Activated B cell treated with CpG ODN at 0.5 μM for 24 hours (primary cell): ENCODE data around the gene APOA1. TPM values are rescaled to one million over a fixed set of nuclear protein-coding genes. Genes with fewer than 3 reads are reported as not detected.

Source experiments
- ATAC-seq: fragments of 200-7000 bp; cut with Tn5 transposase; one replicate; pipeline ENCODE4 v1.10.0; 2021; ENCODE audit warnings: low read depth, mild to moderate bottlenecking, moderate library complexity
- CTCF ChIA-PET: fragments of 350-600 bp; sonication (Branson Sonifier 250); formaldehyde crosslinking; loops from one replicate; lab custom pipeline; 2021; ENCODE audit warnings: antibody characterized with exemption; lab: Charles Lee
- POLR2A ChIA-PET: fragments of 350-600 bp; sonication (Branson Sonifier 250); formaldehyde crosslinking; loops from one replicate; lab custom pipeline; 2021; ENCODE audit warnings: antibody characterized with exemption; lab: Charles Lee
- DNase-seq: peaks from one replicate; pipeline ENCODE4 v3.0.0; 2022
- H3K27ac Mint-ChIP-seq: one replicate; pipeline ENCODE4 v1.8.0; 2020; ENCODE audit warnings: mixed read lengths
- H3K27me3 Mint-ChIP-seq: one replicate; pipeline ENCODE4 v1.8.0; 2021; ENCODE audit warnings: mixed read lengths
- H3K36me3 Mint-ChIP-seq: one replicate; pipeline ENCODE4 v1.8.0; 2021; ENCODE audit warnings: low read depth, mixed read lengths
- H3K4me1 Mint-ChIP-seq: one replicate; pipeline ENCODE4 v1.8.0; 2021; ENCODE audit warnings: mixed read lengths
- H3K4me3 Mint-ChIP-seq: one replicate; pipeline ENCODE4 v1.8.0; 2020; ENCODE audit warnings: mild to moderate bottlenecking, mixed read lengths
- H3K9me3 Mint-ChIP-seq: one replicate; pipeline ENCODE4 v1.8.0; 2020; ENCODE audit warnings: mixed read lengths
- intact Hi-C: fragments of 100-400 bp; cut with micrococcal nuclease; formaldehyde crosslinking; loops from one replicate; pipeline ENCODE4 v1.15.1; 2024
- total RNA-seq: library from RNA; stranded (reverse); gene quantifications from 2 replicates; pipeline ENCODE4 v1.2.3, GENCODE V29; 2022
- TF ChIP-seq, protein P1 (sequence below): fragments of 200-600 bp; IDR thresholded peaks from one replicate; pipeline ENCODE4 v1.8.0; 2022; ENCODE audit warnings: antibody characterized with exemption, mild to moderate bottlenecking

Gene APOA1
- total RNA-seq, 1 donor from 2014 or later: 0.31 TPM

DNA sequence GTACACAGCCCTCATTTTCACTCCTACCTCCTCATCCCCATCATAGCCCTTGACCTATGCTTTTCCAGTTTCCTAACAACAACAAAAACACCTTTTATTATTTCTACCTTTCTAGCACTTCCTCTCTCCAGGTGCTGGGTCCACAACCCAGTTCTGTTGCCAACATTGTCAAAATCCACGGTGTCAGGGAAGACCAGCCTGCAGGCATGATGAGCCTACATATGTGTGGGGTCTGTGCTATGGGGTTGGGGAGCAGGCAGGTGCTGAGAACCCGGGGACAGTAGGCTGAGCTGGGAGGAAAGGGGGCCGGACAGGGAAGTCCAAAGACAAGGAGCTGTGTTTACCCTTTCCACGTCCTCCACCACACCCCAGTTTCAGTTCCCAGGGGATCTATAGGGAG is 48.9 kb downstream of the APOA1 start:
- Mint-ChIP-seq H3K27me3 (peaks cover 4% of the 10 kb centered on the region), H3K4me3 (peak overlapping the region; percentile 98), H3K36me3 (peaks cover 43% of the 10 kb centered on the region), H3K4me1 (peaks cover 33% of the 10 kb centered on the region), H3K27ac (peak overlapping the region; percentile 95), H3K9me3 (no peaks in the 10 kb centered on the region)
- POLR2A ChIA-PET: interaction anchor here (1.0 to 3.1 kb wide), 6 partner anchors 14 to 442 kb away, joined by 4 to 52 read pairs (median 7); partner anchors contain the start of genes BUD13 and PAFAH1B2
- no peak for ATAC-seq
- TF ChIP-seq, protein P1, sequence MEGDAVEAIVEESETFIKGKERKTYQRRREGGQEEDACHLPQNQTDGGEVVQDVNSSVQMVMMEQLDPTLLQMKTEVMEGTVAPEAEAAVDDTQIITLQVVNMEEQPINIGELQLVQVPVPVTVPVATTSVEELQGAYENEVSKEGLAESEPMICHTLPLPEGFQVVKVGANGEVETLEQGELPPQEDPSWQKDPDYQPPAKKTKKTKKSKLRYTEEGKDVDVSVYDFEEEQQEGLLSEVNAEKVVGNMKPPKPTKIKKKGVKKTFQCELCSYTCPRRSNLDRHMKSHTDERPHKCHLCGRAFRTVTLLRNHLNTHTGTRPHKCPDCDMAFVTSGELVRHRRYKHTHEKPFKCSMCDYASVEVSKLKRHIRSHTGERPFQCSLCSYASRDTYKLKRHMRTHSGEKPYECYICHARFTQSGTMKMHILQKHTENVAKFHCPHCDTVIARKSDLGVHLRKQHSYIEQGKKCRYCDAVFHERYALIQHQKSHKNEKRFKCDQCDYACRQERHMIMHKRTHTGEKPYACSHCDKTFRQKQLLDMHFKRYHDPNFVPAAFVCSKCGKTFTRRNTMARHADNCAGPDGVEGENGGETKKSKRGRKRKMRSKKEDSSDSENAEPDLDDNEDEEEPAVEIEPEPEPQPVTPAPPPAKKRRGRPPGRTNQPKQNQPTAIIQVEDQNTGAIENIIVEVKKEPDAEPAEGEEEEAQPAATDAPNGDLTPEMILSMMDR: no peak
- CTCF ChIA-PET: interaction anchor here (1.4 to 3.7 kb wide), 2 partner anchors 10 to 316 kb away, joined by 3 to 38 read pairs; no protein-coding TSS in a partner anchor
- intact Hi-C loops: loop anchor here (1.0 to 5.0 kb wide), 3 partner anchors 15 to 309 kb away; partner anchors contain the start of gene SIK3
- no peak for DNase-seq

DNA sequence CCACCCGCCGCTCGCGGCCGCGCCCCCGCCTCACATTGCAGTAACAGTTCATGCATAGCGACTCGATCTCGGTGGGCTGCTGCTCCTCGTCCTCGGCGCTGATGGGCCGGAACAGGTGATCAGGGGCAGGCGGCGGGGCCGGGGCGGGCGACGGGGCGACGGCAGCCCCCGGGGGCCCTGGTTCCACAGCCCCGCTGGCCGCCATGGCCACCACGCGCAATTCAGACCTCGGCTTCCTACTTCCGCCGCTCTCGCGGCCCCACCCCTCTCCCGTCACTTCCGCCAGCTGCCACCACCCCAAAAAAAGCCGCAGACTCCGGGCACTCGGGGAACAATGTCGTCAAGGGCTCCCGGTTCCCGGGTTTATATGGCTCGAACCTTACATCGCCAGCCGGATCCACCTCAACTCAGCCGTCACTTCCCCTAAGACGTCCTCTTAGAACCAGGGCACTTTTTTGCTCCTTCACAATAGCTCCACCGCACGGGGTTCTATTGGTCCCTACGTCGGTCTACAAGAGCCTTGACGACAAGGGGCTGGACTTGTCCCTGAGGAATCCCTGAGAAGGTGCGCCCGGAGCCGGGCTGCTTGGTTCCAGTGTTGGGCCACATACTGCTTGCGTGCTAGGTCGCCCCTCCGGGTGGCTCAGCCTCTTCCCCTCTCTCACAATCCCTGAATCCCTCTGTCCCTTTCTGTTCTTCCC is 49.5 kb downstream of the APOA1 start, which contains the start of gene ZPR1:
Gene ZPR1, minus strand, starts transcription at position 238 of the 701 bp plus-strand sequence. Its CDS starts 33 bp downstream, at position 205.
- peak; percentile 81 for ATAC-seq
- intact Hi-C loops: loop anchor here (1.0 to 5.0 kb wide), 3 partner anchors 15 to 309 kb away; partner anchors contain the start of gene SIK3
- TF ChIP-seq, protein P1: no peak
- peak within 1 kb of the TSS; percentile 98 for H3K4me3 Mint-ChIP-seq
- peak; percentile 81 for DNase-seq
- ChIA-PET CTCF (interaction anchor here (0.7 to 3.7 kb wide), 4 partner anchors 9 to 318 kb away, joined by 3 to 38 read pairs (median 6); no protein-coding TSS in a partner anchor), POLR2A (interaction anchor here (0.6 to 3.1 kb wide), 10 partner anchors 9 to 442 kb away, joined by 3 to 52 read pairs (median 6); partner anchors contain the start of genes BUD13, PAFAH1B2 and SIDT2)
- peak within 1 kb of the TSS; percentile 95 for H3K27ac Mint-ChIP-seq
- peaks cover 49% of the 10 kb centered on the region for H3K36me3 Mint-ChIP-seq
- H3K9me3 Mint-ChIP-seq: no peaks in the 10 kb centered on the region
- H3K4me1 Mint-ChIP-seq: peaks cover 33% of the 10 kb centered on the region
- H3K27me3 Mint-ChIP-seq: peaks cover 4% of the 10 kb centered on the region

DNA sequence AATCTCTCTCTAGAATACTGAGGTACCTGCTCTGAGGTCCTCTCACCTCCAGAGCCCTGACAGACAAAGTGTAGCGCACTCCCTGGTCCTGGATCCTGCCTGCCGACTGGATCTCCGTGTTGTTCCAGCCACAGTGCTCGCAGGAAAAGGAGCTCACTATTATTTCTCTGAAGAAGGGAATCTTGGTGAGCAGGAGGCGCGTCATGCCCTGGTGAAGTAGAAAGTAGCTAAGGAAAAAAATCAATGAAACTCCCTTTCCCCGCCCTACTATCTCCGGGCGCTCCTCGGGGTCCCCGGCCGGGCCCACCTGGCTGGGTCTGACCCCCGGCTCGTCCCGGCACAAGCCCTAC is 50.0 kb downstream of the APOA1 start:
- intact Hi-C loops: loop anchor here (5.0 kb wide), 2 partner anchors 65 to 310 kb away; partner anchors contain the start of gene SIK3
- no peak for DNase-seq
- peak; percentile 31 for ATAC-seq

DNA sequence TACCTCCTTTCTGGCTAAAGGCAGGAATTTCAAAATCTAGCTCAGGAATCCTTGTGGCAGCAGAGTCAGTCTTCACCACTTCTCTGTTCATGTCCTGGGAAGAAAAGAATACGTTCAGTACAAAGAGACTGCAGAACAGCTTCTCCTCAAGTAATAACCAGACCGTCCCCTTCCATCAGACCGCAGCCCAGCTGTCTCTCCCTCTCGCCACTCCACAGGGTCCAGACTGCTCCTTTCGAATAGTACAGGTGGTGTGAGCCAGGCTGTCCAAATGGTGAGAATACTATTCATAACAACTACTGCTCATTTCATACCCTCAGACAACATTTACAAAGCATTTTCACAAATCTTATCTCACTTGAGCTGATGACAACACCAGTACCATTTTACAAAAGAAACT is 50.5 kb downstream of the APOA1 start:
- Mint-ChIP-seq H3K36me3 (peaks cover 59% of the 10 kb centered on the region), H3K27me3 (peaks cover 4% of the 10 kb centered on the region), H3K27ac (peak overlapping the region; percentile 54), H3K9me3 (no peaks in the 10 kb centered on the region), H3K4me3 (peak overlapping the region; percentile 98), H3K4me1 (peaks cover 33% of the 10 kb centered on the region)
- TF ChIP-seq, protein P1: no peak
- intact Hi-C loops: loop anchor here (5.0 kb wide), 2 partner anchors 65 to 310 kb away; partner anchors contain the start of gene SIK3
- DNase-seq: no peak
- CTCF ChIA-PET: interaction anchor here (0.8 to 1.2 kb wide), 4 partner anchors 14 to 319 kb away, joined by 3 to 5 read pairs (median 3); partner anchors contain the start of gene BUD13
- POLR2A ChIA-PET: interaction anchor here (0.6 to 3.1 kb wide), 9 partner anchors 8 to 392 kb away, joined by 3 to 52 read pairs (median 6); partner anchors contain the start of genes BUD13, PAFAH1B2 and SIDT2
- no peak for ATAC-seq

More for the DNA sequence above, 50.0 kb downstream of the APOA1 start:
- Mint-ChIP-seq H3K4me3 (peak overlapping the region; percentile 98), H3K4me1 (peaks cover 33% of the 10 kb centered on the region), H3K27ac (peak overlapping the region; percentile 54), H3K9me3 (no peaks in the 10 kb centered on the region), H3K36me3 (peaks cover 55% of the 10 kb centered on the region), H3K27me3 (peaks cover 4% of the 10 kb centered on the region)
- ChIA-PET CTCF (interaction anchor here (0.7 to 1.2 kb wide), 4 partner anchors 14 to 318 kb away, joined by 3 to 7 read pairs (median 4); partner anchors contain the start of gene BUD13), POLR2A (interaction anchor here (0.6 to 3.1 kb wide), 9 partner anchors 9 to 392 kb away, joined by 3 to 52 read pairs (median 6); partner anchors contain the start of genes BUD13, PAFAH1B2 and SIDT2)
- TF ChIP-seq, protein P1: no peak
